ENCODE measurements around the gene CCT5. TPM values are rescaled to one million over a fixed set of nuclear protein-coding genes. Genes with fewer than 3 reads are reported as not detected.

Gene CCT5
- 282 and 354 TPM in 2 replicates for total RNA-seq

DNA sequence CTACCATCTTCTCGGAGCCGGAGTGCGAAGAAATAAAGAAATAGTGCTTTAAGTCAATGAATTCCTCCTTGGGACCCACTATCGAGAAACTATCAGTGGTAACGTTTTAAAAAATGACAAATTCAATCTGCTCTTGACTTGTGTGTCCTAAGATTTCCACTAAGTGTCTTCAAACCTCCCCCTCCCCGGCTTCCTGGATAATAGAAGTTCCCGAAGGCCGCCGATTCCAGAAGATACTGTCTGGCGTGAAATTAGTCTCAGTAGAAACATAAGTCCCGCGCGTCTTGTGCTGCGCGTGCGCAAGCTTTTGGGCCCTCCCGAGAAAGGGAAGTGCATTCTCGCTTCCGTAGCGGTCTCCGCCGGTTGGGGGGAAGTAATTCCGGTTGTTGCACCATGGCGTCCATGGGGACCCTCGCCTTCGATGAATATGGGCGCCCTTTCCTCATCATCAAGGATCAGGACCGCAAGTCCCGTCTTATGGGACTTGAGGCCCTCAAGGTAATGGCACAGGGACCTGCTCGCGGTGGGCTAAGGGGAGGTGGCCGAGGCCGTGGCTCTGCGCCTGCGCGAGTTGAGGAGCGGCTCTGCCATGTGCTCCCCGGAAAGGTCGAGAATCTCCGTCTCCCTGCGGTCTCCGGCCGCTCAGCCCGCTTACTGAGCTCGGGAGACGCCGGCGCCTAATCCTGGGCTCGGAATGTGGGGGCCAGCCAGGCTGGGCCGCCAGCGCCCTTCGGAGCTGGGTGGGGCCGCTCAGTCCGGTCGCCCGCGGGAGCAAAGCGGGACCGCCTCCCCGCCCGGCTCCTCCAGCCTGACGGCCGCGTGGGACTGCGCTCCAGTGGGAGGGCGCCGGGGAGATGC, at the start of gene CCT5:
CCT5 (plus strand) TSS at position 333 of the 858 bp plus-strand sequence; CDS start at position 394, 61 bp downstream.

DNA sequence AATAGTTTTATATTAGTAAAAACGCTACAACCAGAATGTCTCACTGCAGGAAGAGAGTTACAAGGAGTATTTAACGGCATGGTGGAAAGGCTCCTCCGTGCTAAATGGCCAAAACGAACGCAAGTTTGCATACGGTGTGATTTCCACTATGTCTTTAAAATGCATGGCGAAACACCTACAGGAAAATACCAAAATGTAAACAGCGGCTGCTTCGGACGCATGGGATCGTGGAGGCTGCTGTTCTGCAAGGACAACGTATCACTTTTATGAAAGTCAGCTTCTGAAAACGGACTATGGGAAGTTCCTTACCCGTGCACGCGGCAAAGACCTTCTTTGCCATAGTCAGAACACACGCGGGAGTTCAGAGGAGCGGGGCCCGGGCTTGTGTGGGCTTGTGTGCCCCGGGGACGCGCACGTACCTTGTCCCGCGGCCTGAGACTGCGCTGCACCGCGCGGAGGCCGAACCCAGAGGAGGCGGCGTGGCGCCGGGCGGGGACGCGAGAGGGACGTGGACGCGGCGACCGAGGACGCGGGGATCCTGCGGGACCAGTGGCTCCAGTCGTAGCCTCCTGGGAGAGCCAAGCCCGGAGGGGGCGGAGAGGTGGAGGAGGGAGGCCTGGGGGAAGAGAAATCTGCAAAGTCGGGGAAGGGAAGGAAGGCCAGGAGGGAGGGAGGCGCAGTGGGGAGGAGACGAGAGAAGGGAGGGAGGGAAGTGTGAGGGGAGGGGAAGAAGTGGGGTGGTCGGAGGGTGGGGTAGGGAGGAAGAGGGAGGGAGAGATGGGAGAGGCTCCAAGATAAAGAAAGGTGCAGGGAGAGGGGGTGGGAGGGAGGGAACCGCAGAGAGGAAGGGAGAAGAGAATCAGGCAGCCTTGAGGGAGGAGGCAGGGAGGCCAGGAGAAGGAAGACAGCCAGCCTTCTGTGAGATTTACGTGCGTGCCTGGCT, 57.4 kb downstream of the CCT5 start, which contains the start of gene CMBL:
CMBL (minus strand) TSS at position 697 of the 943 bp plus-strand sequence. CDS start 17,140 bp downstream, outside the sequence.

Other genes starting within 250 kb of the CCT5 start
- 17.3 and 26.7 TPM in 2 replicates for gene ATPSCKMT, start 392 bp upstream of the CCT5 start, total RNA-seq
- gene CMBL, start 57.6 kb downstream of the CCT5 start, total RNA-seq, result 2.5 and 6.0 TPM in 2 replicates
- 24.6 and 30.9 TPM in 2 replicates for gene MARCHF6, start 103.4 kb downstream of the CCT5 start, total RNA-seq
- gene ROPN1L, start 191.6 kb downstream of the CCT5 start, total RNA-seq, result 0.32 TPM in 1 of 2 replicates, not detected in the other